Measurements from ENCODE around the gene ST3GAL4.

The ST3GAL4 gene

DNA sequence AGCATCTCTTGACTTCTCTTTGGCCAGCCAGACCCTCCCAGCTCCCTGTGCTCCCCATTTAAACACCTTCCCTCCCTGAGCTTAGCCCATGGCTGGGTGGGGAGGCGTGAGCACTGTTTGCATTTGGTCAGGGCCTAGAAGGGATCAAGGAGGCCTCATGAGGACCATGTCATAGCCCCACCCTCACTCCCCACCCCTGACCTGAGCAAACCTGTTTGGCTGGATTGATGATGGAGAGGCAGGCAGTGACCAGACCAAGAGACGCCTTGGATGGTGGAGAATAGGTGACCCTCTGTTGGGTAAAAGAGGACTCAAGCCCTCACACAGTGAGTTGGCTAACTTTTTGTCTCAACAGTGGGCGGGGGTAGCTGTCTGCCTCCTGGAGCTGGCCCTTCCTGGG is 49.9 kb downstream of the ST3GAL4 start:
- TF ChIP-seq ZFP41 (tag by site-specific recombination; IDR thresholded peaks at IDR 0.05; ENCODE audit: borderline replicate concordance) (no peak), OSR2 (tag by site-specific recombination; IDR thresholded peaks at IDR 0.05) (no peak), ZNF596 (tag by site-specific recombination; IDR thresholded peaks at IDR 0.05) (no peak), ZFHX2 (tag by site-specific recombination; conservative IDR thresholded peaks at IDR 0.05) (no peak)
- TF ChIP-seq, protein P1, sequence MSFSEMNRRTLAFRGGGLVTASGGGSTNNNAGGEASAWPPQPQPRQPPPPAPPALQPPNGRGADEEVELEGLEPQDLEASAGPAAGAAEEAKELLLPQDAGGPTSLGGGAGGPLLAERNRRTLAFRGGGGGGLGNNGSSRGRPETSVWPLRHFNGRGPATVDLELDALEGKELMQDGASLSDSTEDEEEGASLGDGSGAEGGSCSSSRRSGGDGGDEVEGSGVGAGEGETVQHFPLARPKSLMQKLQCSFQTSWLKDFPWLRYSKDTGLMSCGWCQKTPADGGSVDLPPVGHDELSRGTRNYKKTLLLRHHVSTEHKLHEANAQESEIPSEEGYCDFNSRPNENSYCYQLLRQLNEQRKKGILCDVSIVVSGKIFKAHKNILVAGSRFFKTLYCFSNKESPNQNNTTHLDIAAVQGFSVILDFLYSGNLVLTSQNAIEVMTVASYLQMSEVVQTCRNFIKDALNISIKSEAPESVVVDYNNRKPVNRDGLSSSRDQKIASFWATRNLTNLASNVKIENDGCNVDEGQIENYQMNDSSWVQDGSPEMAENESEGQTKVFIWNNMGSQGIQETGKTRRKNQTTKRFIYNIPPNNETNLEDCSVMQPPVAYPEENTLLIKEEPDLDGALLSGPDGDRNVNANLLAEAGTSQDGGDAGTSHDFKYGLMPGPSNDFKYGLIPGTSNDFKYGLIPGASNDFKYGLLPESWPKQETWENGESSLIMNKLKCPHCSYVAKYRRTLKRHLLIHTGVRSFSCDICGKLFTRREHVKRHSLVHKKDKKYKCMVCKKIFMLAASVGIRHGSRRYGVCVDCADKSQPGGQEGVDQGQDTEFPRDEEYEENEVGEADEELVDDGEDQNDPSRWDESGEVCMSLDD (tag by site-specific recombination; IDR thresholded peaks at IDR 0.05) = no peak
- TF ChIP-seq, protein P2, sequence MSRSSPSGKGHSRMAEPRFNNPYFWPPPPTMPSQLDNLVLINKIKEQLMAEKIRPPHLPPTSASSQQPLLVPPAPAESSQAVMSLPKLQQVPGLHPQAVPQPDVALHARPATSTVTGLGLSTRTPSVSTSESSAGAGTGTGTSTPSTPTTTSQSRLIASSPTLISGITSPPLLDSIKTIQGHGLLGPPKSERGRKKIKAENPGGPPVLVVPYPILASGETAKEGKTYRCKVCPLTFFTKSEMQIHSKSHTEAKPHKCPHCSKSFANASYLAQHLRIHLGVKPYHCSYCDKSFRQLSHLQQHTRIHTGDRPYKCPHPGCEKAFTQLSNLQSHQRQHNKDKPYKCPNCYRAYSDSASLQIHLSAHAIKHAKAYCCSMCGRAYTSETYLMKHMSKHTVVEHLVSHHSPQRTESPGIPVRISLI (tag by site-specific recombination; IDR thresholded peaks at IDR 0.05) = no peak
- CTCF ChIA-PET = interaction anchor here (1.0 kb wide), 1 partner anchor 95 kb away, joined by 4 read pairs; no protein-coding TSS in a partner anchor
- H3K27ac ChIP-seq (ENCODE audit: extremely low read depth, low read depth, low read length) = no peak overlapping the region
- H3K4me1 ChIP-seq (ENCODE audit: control insufficient read depth, insufficient read depth, low read length) = no peaks in the 10 kb centered on the region
- POLR2A ChIA-PET = no interaction called here
- no peaks in the 10 kb centered on the region for H3K9me3 ChIP-seq (ENCODE audit: control insufficient read depth, insufficient read depth, low read depth, low read length)
- no peak overlapping the region for H3K4me3 ChIP-seq (ENCODE audit: low read depth, low read length)
- peaks cover 0 to 23% of the 10 kb centered on the region in 2 experiments; a peak in 1 of 3 replicates for H3K36me3 ChIP-seq (ENCODE audit: control insufficient read depth in 2 of 2, insufficient read depth in 1 of 2, low read length in 2 of 2)

DNA sequence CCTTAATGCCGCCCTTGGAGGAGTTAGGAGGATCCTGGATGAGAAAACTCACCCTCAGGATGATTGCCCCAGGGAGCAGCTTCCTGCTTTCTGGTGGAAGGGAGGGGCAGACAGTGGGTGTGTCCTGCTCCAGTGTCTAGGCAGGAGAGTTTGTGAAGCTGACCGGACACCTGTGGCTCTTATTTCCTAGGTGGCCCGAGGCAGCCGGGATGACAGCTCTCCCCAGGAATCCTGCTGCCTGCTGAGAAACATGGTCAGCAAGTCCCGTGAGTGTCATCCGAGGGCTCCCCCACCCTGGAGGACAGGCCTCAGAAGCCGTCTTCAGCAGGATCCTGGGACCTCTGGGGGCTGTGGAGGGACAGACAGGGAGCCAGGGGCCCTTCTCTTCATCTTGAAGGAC is 50.4 kb downstream of the ST3GAL4 start:
- H3K27ac ChIP-seq (ENCODE audit: extremely low read depth, low read depth, low read length) = no peak overlapping the region
- POLR2A ChIA-PET = no interaction called here
- H3K36me3 ChIP-seq (ENCODE audit: control insufficient read depth in 2 of 2, insufficient read depth in 1 of 2, low read length in 2 of 2) = peaks cover 0 to 23% of the 10 kb centered on the region in 2 experiments; a peak in 1 of 3 replicates
- no peak for TF ChIP-seq ZBTB7A (tag by site-specific recombination; IDR thresholded peaks at IDR 0.05; ENCODE audit: low read depth)
- no peak for TF ChIP-seq ZNF133 (tag by site-specific recombination; IDR thresholded peaks at IDR 0.05)
- no peak for TF ChIP-seq ZNF391 (tag by site-specific recombination; IDR thresholded peaks at IDR 0.05; ENCODE audit: borderline replicate concordance, low read depth)
- no peak for TF ChIP-seq ZNF292 (tag by site-specific recombination; IDR thresholded peaks at IDR 0.05; ENCODE audit: borderline replicate concordance, low read depth)
- no peak for TF ChIP-seq HOXC10 (CRISPR knock-in tag; IDR thresholded peaks at IDR 0.05)
- TF ChIP-seq, protein P3, sequence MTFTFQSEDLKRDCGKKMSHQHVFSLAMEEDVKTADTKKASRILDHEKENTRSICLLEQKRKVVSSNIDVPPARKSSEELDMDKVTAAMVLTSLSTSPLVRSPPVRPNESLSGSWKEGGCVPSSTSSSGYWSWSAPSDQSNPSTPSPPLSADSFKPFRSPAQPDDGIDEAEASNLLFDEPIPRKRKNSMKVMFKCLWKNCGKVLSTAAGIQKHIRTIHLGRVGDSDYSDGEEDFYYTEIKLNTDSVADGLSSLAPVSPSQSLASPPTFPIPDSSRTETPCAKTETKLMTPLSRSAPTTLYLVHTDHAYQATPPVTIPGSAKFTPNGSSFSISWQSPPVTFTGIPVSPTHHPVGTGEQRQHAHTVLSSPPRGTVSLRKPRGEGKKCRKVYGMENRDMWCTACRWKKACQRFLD (tag by site-specific recombination; IDR thresholded peaks at IDR 0.05) = no peak
- TF ChIP-seq ZNF776 (tag by site-specific recombination; IDR thresholded peaks at IDR 0.05; ENCODE audit: borderline replicate concordance) = no peak
- TF ChIP-seq, protein P4, sequence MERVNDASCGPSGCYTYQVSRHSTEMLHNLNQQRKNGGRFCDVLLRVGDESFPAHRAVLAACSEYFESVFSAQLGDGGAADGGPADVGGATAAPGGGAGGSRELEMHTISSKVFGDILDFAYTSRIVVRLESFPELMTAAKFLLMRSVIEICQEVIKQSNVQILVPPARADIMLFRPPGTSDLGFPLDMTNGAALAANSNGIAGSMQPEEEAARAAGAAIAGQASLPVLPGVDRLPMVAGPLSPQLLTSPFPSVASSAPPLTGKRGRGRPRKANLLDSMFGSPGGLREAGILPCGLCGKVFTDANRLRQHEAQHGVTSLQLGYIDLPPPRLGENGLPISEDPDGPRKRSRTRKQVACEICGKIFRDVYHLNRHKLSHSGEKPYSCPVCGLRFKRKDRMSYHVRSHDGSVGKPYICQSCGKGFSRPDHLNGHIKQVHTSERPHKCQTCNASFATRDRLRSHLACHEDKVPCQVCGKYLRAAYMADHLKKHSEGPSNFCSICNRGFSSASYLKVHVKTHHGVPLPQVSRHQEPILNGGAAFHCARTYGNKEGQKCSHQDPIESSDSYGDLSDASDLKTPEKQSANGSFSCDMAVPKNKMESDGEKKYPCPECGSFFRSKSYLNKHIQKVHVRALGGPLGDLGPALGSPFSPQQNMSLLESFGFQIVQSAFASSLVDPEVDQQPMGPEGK (tag by site-specific recombination; IDR thresholded peaks at IDR 0.05) = no peak
- TF ChIP-seq SP3 (tag by site-specific recombination; IDR thresholded peaks at IDR 0.05) = no peak
- no peaks in the 10 kb centered on the region for H3K4me1 ChIP-seq (ENCODE audit: control insufficient read depth, insufficient read depth, low read length)
- H3K4me3 ChIP-seq (ENCODE audit: low read depth, low read length) = no peak overlapping the region
- CTCF ChIA-PET = interaction anchor here (1.0 kb wide), 1 partner anchor 96 kb away, joined by 4 read pairs; no protein-coding TSS in a partner anchor
- no peaks in the 10 kb centered on the region for H3K9me3 ChIP-seq (ENCODE audit: control insufficient read depth, insufficient read depth, low read depth, low read length)
